BLaER1 treated with 17β-estradiol and CSF1 and Interleukin-3, amounts not matched to agents 10 nM and 100 nM (cell line): Measurements from ENCODE around the gene R3HDM4.

ENCODE experiments used
- H3K27ac ChIP-seq, 11 experiments: shearing (Covaris generic); formaldehyde crosslinking; 2 replicates each; pipeline ENCODE4 v1.8.1; 2022
- H3K27me3 ChIP-seq, 11 experiments: shearing (Covaris generic); formaldehyde crosslinking; 2 replicates each; pipeline ENCODE4 v1.8.1; 2022
- H3K36me3 ChIP-seq, 11 experiments: shearing (Covaris generic); formaldehyde crosslinking; 2 replicates each; pipeline ENCODE4 v1.8.1; 2022
- H3K4me1 ChIP-seq, 10 experiments: shearing (Covaris generic); formaldehyde crosslinking; 2 replicates each; pipeline ENCODE4 v1.8.1; 2022
- H3K4me2 ChIP-seq, 11 experiments: shearing (Covaris generic); formaldehyde crosslinking; 2 replicates each; pipeline ENCODE4 v1.8.1; 2022
- H3K4me3 ChIP-seq, 10 experiments: shearing (Covaris generic); formaldehyde crosslinking; 2 replicates each; pipeline ENCODE4 v1.8.1; 2022
- H3K9ac ChIP-seq, 11 experiments: shearing (Covaris generic); formaldehyde crosslinking; 2 replicates each; pipeline ENCODE4 v1.8.1; 2022
- H3K9me3 ChIP-seq, 11 experiments: shearing (Covaris generic); formaldehyde crosslinking; replicated peaks in 1 of 11; 2 replicates each; pipeline ENCODE4 v1.8.1; 2022
- H4K20me1 ChIP-seq, 11 experiments: shearing (Covaris generic); formaldehyde crosslinking; 2 replicates each; pipeline ENCODE4 v1.8.1; 2022
- Cebpa-rat ChIP-seq, 11 experiments: shearing (Covaris generic); IDR thresholded peaks; 2 replicates each; pipeline ENCODE4 v1.8.1; 2022

The R3HDM4 gene

GRCh38 chr19:943551-944170 lies 30.6 kb upstream of the R3HDM4 start:
- Histone ChIP-seq H4K20me1 (peaks cover 69 to 99% (median 85%) of the 10 kb centered on the region in 11 experiments), H3K4me1 (peaks cover 61 to 98% (median 74%) of the 10 kb centered on the region in 10 experiments), H3K36me3 (peaks cover 18 to 73% (median 36%) of the 10 kb centered on the region in 11 experiments; a peak in 21 of 22 replicates), H3K9me3 (no peaks in the 10 kb centered on the region), H3K9ac (no peak overlapping the region), H3K4me2 (peak overlapping the region in 2 of 11 experiments; percentile 94 to 95; a peak in 3 of 22 replicates), H3K27ac (no peak overlapping the region), H3K4me3 (no peak overlapping the region), H3K27me3 (no peaks in the 10 kb centered on the region)
- no peak for TF ChIP-seq Cebpa-rat (IDR thresholded peaks at IDR 0.05)

- TF ChIP-seq Cebpa-rat (IDR thresholded peaks at IDR 0.05), result no peak
- H3K4me3 ChIP-seq, result peak overlapping the region in 3 of 10 experiments; percentile 45 to 58 (median 57); a peak in 3 of 20 replicates
- H3K27me3 ChIP-seq, result no peaks in the 10 kb centered on the region
- peaks cover 21 to 81% (median 45%) of the 10 kb centered on the region in 11 experiments; a peak in 21 of 22 replicates for H3K36me3 ChIP-seq
- peak overlapping the region in 6 of 11 experiments; percentile 70 to 74 (median 73); a peak in 7 of 22 replicates for H3K9ac ChIP-seq
- H4K20me1 ChIP-seq, result peaks cover 82 to 100% (median 94%) of the 10 kb centered on the region in 11 experiments
- H3K9me3 ChIP-seq, result peaks cover 0 to 4% (median 3%) of the 10 kb centered on the region in 11 experiments; a peak in 12 of 22 replicates
- H3K27ac ChIP-seq, result peak overlapping the region in 3 of 11 experiments; percentile 69 to 77 (median 75); a peak in 4 of 22 replicates
- H3K4me1 ChIP-seq, result peaks cover 58 to 100% (median 71%) of the 10 kb centered on the region in 10 experiments
- H3K4me2 ChIP-seq, result peak overlapping the region; percentile 82 to 97 (median 92)
These were observed 29.2 kb upstream of the R3HDM4 start for GRCh38 chr19:942133-942645.

- H3K4me3 ChIP-seq, result peak overlapping the region; percentile 40 to 61 (median 47)
- H3K36me3 ChIP-seq, result peaks cover 27 to 84% (median 52%) of the 10 kb centered on the region in 11 experiments; a peak in 21 of 22 replicates
- TF ChIP-seq Cebpa-rat (IDR thresholded peaks at IDR 0.05), result no peak
- H3K9me3 ChIP-seq, result peaks cover 0 to 10% (median 6%) of the 10 kb centered on the region in 11 experiments; a peak in 12 of 22 replicates
- peaks cover 88 to 100% (median 94%) of the 10 kb centered on the region in 11 experiments for H4K20me1 ChIP-seq
- H3K4me1 ChIP-seq, result peaks cover 55 to 100% (median 70%) of the 10 kb centered on the region in 10 experiments
- H3K27me3 ChIP-seq, result no peaks in the 10 kb centered on the region
- peak overlapping the region in 9 of 11 experiments; percentile 38 to 77 (median 69); a peak in 18 of 22 replicates for H3K27ac ChIP-seq
- H3K9ac ChIP-seq, result peak overlapping the region; percentile 45 to 74 (median 71); a peak in 20 of 22 replicates
- H3K4me2 ChIP-seq, result peak overlapping the region; percentile 82 to 97 (median 92)
These were observed 28.5 kb upstream of the R3HDM4 start for GRCh38 chr19:941292-942132.

GRCh38 chr19:940591-941291 lies 27.7 kb upstream of the R3HDM4 start:
- H3K9me3 ChIP-seq, result peaks cover 0 to 10% (median 6%) of the 10 kb centered on the region in 11 experiments; a peak in 12 of 22 replicates
- H3K27ac ChIP-seq, result peak overlapping the region; percentile 34 to 77 (median 69); a peak in 21 of 22 replicates
- no peak for TF ChIP-seq Cebpa-rat (IDR thresholded peaks at IDR 0.05)
- peaks cover 34 to 86% (median 60%) of the 10 kb centered on the region in 11 experiments for H3K36me3 ChIP-seq
- peak overlapping the region; percentile 45 to 74 (median 71); a peak in 20 of 22 replicates for H3K9ac ChIP-seq
- H3K4me2 ChIP-seq, result peak overlapping the region; percentile 82 to 97 (median 92)
- H3K27me3 ChIP-seq, result no peaks in the 10 kb centered on the region
- H3K4me1 ChIP-seq, result peaks cover 55 to 100% (median 72%) of the 10 kb centered on the region in 10 experiments
- H3K4me3 ChIP-seq, result peak overlapping the region; percentile 40 to 61 (median 47)
- H4K20me1 ChIP-seq, result peaks cover 94 to 100% (median 99%) of the 10 kb centered on the region in 11 experiments

- H3K9ac ChIP-seq, result peak overlapping the region; percentile 45 to 74 (median 71); a peak in 17 of 22 replicates
- peak overlapping the region in 10 of 11 experiments; percentile 34 to 77 (median 69); a peak in 14 of 22 replicates for H3K27ac ChIP-seq
- peaks cover 41 to 86% (median 68%) of the 10 kb centered on the region in 11 experiments for H3K36me3 ChIP-seq
- peaks cover 0 to 10% (median 6%) of the 10 kb centered on the region in 11 experiments; a peak in 12 of 22 replicates for H3K9me3 ChIP-seq
- peaks cover 94 to 100% (median 99%) of the 10 kb centered on the region in 11 experiments for H4K20me1 ChIP-seq
- H3K4me1 ChIP-seq, result peaks cover 52 to 100% (median 70%) of the 10 kb centered on the region in 10 experiments
- H3K27me3 ChIP-seq, result no peaks in the 10 kb centered on the region
- peak overlapping the region in 5 of 10 experiments; percentile 41 to 61 (median 51); a peak in 6 of 20 replicates for H3K4me3 ChIP-seq
- TF ChIP-seq Cebpa-rat (IDR thresholded peaks at IDR 0.05), result no peak
- H3K4me2 ChIP-seq, result peak overlapping the region; percentile 82 to 97 (median 92)
These were observed 26.9 kb upstream of the R3HDM4 start for GRCh38 chr19:939922-940321.

GRCh38 chr19:939439-939838 lies 26.4 kb upstream of the R3HDM4 start:
- TF ChIP-seq Cebpa-rat (IDR thresholded peaks at IDR 0.05), result no peak
- Histone ChIP-seq H3K9me3 (peaks cover 0 to 10% (median 6%) of the 10 kb centered on the region in 11 experiments; a peak in 12 of 22 replicates), H3K4me1 (peaks cover 56 to 100% (median 73%) of the 10 kb centered on the region in 10 experiments), H3K4me2 (peak overlapping the region; percentile 82 to 97 (median 92)), H3K9ac (peak overlapping the region in 4 of 11 experiments; percentile 45 to 74 (median 69); a peak in 4 of 22 replicates), H4K20me1 (peaks cover 94 to 100% (median 99%) of the 10 kb centered on the region in 11 experiments), H3K36me3 (peaks cover 41 to 86% (median 66%) of the 10 kb centered on the region in 11 experiments), H3K27me3 (no peaks in the 10 kb centered on the region), H3K27ac (no peak overlapping the region; a peak in 2 of 22 replicates), H3K4me3 (no peak overlapping the region)

- Histone ChIP-seq H3K4me3 (0 out of 20 replicates have a peak overlapping the region, but pooled peaks of 1 of the 10 experiments have one; percentile 19), H3K9me3 (peaks cover 0 to 10% (median 6%) of the 10 kb centered on the region in 11 experiments; a peak in 12 of 22 replicates), H3K4me2 (peak overlapping the region; percentile 58 to 97 (median 92)), H3K9ac (peak overlapping the region in 10 of 11 experiments; percentile 17 to 52 (median 44); a peak in 10 of 22 replicates), H3K27ac (peak overlapping the region in 6 of 11 experiments; percentile 5 to 55 (median 29); a peak in 4 of 22 replicates), H4K20me1 (peaks cover 95 to 100% (median 99%) of the 10 kb centered on the region in 11 experiments), H3K27me3 (no peaks in the 10 kb centered on the region), H3K4me1 (peaks cover 67 to 100% (median 82%) of the 10 kb centered on the region in 10 experiments), H3K36me3 (peaks cover 34 to 85% (median 61%) of the 10 kb centered on the region in 11 experiments)
- no peak for TF ChIP-seq Cebpa-rat (IDR thresholded peaks at IDR 0.05)
These were observed 25.4 kb upstream of the R3HDM4 start for GRCh38 chr19:938233-938923.
